ENCODE measurements around the gene E2F2.

Gene E2F2

DNA sequence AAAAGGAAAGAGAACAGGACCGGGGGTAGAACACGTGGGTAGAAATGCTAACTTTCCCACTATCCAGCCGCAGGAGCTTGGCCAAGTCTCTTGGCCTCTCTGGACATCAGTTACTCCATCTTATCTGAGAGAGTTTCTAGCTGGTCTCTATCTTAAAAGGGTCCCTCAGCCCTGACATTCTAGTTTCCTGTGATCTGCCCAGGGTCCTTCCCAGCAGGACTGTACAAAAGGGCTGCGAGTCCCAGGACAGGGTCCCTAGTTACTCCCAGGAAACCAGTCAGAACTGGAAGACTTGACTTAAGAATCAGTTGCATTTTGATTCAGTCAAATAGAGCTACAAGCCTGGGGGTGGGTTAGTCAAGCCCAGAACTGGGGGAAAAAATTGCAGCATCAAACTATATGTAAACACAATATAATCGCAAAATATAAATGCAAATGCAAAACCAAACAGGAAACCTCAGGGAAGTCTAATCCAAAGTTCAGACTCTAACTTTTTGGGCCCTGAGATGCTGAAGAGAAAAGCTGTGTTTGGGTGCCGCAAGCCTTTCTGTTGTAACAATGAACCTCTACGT, 49.9 kb downstream of the E2F2 start:
- DNase-seq: no peak

DNA sequence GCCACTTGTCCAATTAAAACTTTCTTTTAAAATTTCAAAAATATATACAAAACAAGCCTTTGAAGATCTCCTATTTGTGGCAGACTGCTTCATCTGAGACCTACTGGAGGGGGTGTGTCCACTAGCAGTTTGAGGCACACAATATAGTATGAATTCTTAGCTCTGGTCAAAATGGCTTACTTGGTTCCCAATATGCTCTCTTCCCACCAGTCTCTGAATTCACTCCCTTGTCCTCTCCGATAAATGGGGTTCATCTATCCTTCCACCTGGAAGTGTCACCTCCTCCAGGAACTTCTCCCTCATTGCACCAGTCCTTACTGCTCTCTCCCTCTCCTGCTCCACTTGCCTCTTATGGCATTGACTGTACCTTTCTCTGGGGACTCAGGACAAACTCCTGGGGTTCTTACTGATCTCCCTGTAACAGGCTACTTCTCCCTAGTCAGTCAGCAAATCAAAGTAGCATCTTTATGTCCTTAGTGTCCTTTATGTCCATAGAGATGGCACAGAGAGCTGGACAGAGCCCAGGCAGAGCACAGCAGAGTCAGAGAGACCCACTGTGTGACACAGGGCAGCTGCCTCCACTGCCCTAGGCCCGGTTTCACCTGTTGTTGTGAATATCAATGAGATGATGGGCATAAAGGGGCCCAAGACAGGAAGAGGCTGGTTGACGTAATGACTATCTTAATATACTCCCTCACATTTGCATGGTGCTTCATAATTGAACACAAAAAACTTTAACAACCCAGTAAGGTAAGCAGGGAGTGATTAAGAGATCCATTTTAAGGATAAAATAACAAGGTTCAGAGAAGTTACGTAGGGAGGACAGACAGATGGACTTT, 50.6 kb downstream of the E2F2 start:
- no peak for DNase-seq

DNA sequence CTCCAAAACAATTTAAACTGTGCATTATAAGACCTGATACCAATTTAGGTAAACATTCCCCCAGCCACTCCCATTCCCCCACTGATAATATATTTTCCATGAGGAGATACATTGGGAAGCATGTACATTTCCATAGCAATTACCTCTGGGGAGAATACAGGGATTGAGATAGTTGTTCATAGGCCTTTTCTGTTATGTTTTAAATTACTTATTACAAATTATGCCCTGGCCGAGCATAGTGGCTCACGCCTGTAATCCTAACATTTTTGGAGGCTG, 51.4 kb downstream of the E2F2 start:
- DNase-seq: no peak

DNA sequence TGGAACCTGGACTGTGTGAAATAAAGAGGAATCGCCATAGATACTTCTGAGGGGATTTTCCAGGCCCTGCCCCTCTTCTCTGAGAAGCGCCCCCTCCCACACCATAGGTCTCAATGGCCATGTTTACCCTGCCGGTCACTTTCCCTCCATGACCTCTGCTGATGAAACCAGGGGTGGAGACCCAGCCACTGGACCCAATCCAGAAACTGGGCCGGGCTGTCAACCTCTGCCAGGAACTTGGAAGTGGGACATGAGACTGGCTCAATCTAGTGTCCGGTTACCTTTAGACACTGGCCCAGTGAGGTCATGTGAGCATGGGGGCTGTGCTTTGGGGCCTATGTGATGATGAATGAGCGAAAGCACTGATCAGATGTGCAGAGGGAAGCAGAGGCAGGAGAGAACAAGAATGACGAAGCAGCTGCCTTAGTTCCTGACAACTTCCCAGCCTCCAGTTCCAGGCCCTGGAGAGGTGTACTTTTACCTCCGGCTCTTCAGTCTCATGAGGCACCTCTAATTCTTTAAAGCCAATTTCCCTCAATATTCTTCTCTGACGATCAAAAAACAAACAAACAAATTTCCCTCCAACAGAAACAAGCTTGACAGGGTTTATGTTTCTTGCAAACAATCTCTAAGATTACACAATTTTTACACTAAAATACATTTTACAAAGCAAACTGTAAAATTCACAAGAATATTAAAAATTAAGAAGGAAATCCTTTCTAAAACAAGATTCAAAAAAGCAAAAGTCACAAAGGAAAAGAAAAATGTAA, 52.0 kb downstream of the E2F2 start:
- no peak for DNase-seq

DNA sequence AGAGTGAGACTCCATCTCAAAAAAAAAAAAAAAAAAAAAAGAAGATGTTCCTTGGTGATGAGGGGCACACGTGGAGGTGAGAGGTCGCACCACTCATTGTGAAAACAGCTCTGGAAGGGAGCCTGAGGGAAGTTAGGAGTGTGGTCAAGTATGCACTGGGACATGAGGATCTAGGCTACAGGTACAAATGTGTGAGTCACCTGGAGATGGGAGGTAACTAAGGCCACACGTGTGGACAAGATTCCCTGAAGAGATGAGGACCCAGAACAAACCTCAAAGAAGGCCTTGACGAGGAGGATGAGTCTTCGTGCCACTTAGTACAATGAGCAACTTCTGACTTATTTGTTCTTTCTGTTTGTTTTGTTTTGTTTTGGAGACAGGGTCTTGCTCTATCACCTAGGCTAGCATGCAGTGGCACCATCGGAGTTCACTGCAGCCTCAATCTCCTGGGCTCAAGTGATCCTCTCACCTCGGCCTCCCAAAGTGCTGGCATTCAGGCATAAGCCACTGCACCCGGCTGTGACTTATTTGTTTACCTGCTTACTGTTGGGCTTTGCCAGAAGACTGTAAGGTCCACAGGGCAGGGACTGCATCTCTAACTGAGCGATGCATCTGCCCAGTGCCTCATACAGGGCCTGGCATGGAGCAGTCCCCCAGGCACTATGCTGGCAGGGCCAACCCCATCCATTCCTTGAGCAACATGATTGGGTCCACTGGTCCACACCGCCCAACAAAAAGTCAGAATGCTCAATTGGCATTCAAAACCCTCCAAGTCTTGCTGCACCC, 53.5 kb downstream of the E2F2 start:
- DNase-seq: no peak

DNA sequence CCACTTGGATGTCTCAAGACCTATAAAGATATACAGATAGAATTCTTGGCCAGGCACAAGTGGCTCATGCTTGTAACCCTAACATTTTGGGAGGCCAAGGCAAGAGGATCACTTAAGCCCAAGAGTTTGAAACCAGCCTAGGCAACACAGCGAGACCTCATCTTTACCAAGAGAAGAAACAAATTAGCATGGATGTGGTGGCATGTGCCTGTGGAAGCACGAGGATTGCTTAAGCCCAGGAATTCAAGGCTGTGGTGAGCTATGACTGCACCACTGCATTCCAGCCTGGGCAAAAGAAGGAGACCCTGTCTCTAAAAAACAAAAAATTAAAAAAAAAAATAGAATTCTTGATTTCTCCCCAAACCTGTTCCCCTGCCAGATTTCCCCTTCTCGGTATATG, 55.4 kb downstream of the E2F2 start:
- DNase-seq: no peak

DNA sequence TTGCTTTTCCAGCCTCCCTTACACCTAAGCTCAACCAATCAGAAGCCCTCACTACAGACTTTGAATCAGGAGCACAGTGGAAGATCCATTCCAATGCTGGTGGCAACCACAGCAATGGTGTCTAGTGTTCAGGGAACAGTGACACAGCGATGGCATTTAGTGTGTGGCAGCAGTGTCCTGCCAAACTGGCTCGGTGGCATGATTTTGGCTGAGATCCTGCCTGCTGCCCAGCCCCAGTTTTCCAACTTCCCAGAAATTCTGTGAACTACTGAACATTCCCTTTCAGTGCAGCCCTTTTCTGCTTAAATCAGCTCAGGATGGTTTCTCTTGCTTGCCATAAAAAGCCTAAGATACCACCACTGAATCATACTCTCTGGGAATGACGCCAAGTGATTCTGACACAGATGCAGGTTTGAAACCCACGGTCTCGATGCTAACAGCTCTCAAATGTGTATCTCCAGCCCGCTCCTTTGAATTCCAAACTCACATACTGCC, 55.9 kb downstream of the E2F2 start:
- no peak for DNase-seq

DNA sequence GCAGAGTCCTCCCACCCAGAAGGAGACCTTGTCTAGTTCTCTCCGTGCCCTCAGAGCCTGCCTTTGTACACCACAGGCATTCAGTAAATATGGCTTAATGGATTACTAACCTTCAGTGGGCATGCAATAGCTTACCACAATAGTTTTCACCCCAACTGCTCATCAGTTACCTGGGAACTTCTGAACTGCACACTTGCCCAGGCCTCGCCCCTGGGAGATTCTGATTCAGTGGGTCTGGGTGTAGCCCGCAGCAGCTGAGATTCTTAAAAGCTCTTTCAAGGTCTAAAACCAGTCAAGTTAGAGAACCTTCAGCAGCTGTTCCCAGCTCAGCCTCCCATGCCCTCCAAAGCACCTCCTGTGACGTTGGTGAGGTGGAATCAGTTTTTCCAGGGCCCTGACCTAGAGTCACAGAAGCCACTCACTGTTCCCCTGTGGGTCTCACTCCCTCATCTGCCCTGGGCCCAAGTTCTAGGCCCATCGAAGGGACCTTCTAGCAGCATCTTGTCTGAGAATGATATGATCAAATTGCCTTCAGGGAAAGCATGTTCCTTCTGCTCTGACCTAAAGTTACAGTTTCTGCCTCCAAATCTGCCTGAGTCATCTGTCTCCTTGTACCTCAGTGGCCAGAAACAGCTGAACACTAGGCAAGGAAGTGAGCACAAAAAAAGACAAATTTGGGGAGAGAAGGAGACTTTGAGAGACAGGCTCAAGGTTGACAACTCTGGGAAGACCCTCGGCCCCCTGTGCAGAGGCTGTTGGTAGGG, 57.8 kb downstream of the E2F2 start:
- DNase-seq: no peak

DNA sequence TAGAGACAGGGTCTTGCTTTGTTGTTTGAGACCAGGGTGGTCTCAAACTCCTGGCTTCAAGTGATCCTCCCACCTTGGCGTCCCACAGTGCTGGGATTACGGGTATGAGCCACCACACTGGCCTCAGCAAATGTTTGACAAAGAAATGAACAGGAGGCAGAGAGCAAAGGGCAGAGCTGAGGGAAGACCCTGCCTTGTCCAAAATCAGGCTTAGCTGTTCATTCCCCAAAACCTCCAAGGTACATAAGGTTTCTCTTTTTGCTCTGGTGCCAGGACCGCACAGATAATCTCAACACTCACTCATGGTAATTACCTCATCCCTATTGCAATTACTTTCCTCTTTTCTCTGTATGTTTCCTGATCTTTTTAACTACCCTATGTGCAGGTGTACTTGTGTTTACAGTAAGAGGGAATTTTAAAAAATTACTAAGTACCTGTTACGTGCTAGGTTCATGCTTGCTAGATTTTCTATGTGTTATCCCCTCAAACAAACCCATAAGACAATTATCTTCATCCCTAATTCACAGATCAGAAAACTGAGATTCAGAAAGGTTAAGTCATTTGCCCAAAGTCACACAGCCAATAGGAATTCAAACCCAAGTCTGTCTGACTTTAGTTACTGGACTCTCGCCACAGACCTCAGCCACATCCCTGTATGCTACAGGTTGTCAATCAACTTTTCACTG, 58.5 kb downstream of the E2F2 start:
- no peak for DNase-seq

DNA sequence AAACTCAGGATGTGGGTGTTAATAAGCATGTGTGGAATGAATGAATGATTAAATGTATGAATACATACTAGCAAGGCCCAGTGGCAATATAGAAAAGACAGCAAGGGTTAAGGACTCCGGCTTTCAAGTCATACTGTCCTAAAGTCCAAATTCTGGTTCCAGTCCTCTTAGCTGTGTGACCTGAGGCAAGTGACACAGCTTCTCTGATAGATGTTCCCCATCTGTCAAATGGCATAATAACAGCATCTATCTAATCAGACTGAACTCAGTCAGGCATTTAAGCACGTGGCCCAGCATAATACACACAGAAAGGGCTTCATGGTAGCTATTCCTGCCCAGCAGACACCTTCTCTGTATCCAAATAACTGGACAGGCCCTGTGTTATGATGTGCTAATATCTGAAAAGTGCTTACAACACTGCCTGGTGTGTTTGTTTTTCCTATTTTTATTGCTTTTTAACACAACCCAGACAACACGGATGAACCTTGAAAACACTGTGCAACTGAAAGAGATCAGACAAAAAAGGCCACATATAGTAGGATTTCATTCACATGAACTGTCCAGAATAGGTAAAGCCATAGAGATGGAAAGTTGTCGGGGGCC, 59.5 kb downstream of the E2F2 start:
- no peak for DNase-seq

DNA sequence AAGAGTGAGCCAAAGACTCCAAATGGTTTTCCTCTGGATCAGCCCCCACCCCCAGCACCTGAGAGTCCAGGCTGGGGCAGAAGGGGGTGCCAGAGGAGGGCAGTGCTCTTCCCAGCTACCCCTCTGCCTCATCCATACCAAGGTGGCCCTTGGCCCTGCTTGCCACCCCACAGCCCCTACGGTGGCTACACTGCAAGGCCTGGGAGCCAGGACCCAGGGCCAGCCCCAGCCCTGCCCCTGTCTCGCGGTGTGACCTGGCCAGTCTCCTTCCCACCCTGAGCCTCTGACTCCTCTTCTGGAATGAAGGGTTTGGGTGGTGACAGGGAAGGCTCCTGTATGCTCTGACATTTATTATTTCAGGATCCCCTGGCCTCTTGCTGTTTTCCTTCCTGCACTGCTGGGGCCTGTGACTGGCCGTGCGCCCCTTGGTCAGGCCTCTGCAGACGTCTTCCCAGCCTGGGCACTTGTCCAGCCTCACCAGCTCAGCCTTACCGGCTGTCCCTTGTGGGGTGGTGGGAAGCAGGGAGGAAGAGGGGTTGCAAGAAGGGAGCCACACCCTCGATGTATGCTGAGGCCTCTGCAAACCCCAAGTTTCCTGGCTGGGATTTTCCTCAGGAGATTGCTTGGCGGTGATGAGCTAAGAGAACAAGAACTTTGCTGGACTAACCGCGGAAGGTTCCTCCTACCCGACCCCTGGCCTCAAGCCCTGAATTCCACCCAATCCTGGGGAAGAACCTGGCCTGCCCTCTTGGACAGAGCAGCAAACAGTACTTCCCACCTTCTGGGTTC, 60.6 kb downstream of the E2F2 start:
- DNase-seq: no peak

DNA sequence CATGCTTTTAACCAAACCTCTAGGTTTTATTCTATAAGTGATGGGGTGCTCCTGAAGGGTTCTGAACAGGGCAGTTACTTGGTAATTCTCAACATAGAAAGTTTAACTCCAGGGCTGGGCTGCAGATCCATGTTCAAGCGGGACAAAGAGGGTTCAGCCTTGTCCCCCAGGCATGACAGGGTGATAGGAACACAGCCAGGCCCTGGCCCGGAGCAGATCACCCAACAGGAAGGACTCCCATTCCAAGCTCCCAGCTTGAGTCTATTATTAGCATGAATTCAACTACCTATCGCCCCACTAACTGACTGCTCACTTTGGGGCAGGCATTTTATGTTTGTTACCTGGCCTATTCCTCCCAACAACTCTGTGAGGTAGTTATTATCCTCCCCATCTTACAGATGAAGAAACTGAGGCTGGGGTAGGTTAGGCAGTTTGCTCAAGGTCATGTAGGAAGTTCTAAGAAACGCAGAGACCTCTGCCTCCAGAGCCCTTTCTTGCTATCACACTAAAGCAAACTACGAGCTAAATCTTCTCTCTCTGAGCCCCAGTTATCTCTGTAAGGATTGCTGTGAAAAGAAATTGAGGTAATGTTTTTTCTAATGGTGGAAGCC, 61.6 kb downstream of the E2F2 start:
- DNase-seq: no peak

DNA sequence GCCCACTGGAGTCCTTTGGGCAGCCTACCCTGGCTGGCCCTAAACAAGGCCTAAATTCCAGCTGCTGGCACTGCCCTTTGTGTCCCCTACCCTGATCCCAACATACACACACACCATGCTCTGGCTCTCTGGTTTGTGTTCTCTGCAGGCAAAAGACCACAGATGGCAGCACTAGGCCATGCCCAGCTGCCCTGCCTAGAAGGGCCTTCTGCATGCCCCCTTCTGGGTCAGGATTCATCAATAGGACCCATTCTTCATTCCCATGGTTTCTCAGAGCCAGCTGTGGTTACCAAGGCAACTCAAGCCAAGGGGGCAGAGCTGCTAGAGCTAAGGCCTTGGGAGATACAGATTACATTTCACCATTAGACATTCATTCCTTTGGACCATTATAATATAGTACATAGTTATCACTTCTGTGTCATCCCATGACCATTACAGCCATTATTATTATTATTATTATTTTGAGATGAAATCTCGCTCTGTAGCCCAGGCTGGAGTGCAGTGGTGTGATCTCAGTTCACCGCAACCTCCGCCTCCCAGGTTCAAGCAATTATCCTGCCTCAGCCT, 64.5 kb downstream of the E2F2 start:
- DNase-seq: no peak

DNA sequence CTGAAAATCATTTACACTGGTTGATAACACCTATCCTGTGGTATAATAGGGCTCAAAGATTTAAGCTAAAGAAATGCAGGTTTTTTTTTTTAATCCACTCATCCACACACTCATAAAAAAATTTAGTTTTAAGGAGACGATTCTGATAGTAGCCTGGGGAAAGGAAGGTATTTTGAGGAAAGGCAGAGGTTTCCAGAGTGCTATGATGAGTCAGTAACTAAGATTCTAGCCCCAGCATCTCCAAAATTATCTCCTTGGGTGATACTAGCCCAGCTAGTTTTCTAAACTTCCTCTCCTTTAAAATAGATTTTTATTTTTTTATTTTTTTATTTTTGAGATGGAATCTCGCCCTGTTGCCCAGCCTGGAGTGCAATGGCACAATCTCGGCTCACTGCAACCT, 67.7 kb downstream of the E2F2 start:
- no peak for DNase-seq

DNA sequence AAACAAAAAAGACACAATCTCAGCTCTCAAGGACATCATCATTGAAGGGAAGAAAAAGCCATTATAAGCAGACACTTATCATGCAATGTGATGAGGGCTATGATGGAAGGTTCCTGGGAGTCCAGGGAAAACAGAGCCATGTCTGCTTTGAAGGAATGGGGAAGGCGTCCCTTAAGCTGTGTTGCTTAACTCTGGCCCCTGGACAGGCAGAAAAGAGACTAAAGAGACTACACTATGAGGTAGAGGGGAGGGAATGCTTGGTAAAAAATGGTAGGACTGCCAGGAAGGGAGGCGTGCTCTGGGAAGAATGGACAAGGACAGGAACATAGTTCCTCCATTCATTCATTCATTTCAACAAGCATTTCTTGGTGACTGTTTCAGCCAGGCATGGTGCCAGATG, 68.3 kb downstream of the E2F2 start:
- DNase-seq: no peak

DNA sequence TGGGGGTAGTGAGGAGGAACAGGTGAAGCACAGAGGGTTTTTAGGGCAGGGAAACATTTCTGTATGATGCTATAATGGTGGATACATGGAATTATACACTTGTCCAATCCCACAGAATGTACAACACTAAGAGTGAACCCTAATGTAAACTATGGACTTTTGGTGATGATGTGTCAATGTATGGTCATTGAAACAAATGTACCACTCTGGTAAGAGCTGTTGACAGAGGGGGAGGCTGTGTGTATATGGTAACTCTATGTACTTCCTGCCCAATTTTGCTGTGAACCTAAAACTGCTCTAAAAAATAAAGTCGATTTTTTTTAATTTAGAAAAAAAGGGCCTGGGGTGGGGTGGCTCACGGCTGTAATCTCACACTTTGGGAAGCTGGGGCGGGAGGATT, 70.0 kb downstream of the E2F2 start:
- DNase-seq: no peak

DNA sequence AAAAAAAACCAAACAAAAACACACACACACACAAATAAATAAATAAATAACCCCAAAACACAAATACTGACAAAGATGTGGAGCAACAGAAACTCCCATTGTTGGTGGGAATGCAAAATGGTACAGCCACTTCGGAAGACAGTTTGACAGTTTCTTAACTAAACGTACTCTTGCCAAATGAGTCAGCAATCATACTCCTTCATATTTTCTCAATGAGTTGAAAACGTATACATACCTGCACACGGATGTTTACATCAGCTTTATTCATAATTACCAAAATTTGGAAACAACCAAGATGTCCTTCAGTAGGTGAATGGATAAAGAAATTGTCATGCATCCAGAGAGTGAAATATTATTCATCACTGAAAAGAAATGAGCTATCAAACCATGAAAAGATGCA, 70.5 kb downstream of the E2F2 start:
- DNase-seq: no peak

DNA sequence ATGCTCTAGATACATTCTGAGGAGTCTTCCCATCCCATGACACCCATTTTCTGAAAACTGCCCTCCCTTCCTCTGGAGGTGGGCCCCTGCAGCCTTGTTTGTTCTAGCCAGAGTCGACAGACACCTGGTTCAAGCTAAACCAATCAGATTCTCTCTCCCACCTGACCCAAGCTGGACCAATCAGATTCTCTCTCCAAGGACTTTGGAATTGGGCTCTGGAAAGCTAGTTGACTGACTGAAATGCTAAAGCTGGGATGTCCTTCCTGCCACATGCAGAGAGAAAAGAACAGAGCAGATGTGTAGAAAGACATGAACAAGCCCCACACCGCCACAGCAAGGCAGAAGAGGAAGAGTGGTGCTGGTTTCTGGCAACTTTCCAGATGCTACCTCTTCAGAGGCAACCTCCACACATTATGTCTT, 71.7 kb downstream of the E2F2 start:
- DNase-seq: no peak
